ENCODE measurements around the gene ABCG1. TPM values are rescaled to one million over a fixed set of nuclear protein-coding genes. Genes with fewer than 3 reads are reported as not detected.
A peak's percentile ranks its signal among the peaks of the same experiment; 100 is the strongest.

Gene ABCG1
- total RNA-seq, 2 experiments from 2014 or later: 6.7 to 13.2 TPM

DNA sequence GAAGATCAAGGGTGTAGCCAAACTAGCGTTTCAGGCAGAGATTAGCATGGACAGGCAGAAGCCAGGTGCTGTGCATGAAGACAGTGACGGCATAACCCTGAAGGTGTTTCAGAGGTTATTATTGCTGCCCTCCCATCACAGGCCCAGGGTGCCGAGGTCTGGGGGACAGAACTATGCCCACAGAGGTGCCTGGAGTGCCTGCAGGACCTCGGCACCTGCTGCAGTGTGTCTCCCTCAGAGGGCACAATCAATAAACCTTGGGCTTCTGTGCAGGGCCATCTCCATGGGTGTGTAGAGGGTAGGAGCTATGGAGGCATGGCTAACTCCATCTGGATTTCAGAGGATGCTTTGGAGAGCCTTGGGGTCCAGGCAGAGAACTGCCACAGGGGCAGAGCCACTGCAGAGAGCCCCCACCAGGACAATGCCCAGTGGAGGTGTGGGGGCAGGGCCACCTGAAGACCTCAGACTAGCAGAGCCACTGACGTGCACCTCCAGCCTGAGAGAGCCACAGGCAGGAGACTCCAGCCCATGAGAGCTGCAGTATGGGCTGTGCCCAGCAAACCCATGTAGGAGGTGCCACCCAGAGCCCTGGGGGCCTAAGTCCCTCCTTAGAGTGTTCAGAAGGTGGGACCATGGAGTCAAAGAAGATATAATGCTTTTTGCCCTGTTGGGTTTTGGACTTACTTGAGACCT, 5.7 kb upstream of the ABCG1 start:
- Mint-ChIP-seq H3K4me1 (no peaks in the 10 kb centered on the region), H3K4me3 (no peak overlapping the region), H3K36me3 (peaks cover 2% of the 10 kb centered on the region), H3K27me3 (peaks cover 23% of the 10 kb centered on the region), H3K9me3 (ENCODE audit: low read depth) (no peaks in the 10 kb centered on the region), H3K27ac (no peak overlapping the region)
- CTCF ChIA-PET: no interaction called here
- DNase-seq (no peak), ATAC-seq (no peak)

DNA sequence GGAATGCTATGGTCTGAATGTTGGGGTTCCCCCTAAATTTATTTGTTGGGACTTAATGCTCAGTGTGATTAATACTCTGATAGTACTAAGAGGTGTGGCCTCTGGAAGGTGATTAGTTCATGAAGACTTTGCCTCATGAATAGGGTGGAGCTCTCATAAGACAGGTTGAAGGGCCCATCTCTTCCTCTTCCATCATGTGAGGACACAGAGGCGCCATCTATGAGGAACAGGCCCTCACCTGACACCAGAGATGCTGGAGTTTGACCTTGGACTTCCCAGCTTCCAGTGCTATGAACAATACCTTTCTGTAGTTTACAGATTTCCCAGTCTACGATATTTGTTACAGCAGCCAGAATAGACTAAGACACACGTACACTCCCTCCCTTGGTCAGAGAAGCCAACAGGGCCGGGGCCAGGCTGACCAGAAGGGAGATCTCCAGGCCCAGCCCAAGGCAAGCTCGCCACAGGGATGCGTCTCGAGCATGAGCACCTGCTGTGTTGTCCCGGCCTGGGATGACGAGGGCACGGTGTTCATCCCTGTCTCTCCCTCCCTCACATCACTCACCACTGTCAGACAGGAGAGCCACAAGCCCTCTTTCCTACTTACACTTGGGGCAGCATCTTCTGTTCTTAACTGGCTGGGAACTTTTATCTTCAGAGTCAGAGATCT, 4.7 kb upstream of the ABCG1 start:
- DNase-seq (no peak), ATAC-seq (no peak)
- Mint-ChIP-seq H3K27me3 (peaks cover 15% of the 10 kb centered on the region), H3K4me1 (no peaks in the 10 kb centered on the region), H3K36me3 (peaks cover 2% of the 10 kb centered on the region), H3K9me3 (ENCODE audit: low read depth) (no peaks in the 10 kb centered on the region), H3K4me3 (no peak overlapping the region), H3K27ac (no peak overlapping the region)
- CTCF ChIA-PET: interaction anchor here (1.1 kb wide), 1 partner anchor 44 kb away, joined by 3 read pairs; no protein-coding TSS in a partner anchor

DNA sequence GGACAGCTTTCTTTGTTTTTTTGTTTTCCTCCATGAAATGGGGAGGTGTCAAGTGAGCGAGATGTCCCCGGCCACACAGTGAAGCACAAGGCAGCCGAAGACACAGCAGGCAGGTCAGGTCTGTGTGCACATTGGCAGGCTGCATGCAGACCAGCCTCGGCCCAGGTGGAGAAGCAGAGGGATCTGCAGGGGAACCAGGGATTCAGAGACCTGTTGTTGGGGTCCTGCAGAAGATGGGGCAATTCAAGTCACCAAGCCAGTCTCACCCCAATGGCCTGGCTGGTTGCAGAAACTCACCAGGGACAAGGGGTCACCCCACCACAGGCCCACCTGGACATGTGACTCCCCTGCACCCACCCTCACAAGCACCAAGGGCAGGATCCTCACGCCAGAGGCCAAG, 4.0 kb upstream of the ABCG1 start:
- no peaks in the 10 kb centered on the region for H3K9me3 Mint-ChIP-seq (ENCODE audit: low read depth)
- H3K36me3 Mint-ChIP-seq: peaks cover 2% of the 10 kb centered on the region
- no peak overlapping the region for H3K4me3 Mint-ChIP-seq
- H3K4me1 Mint-ChIP-seq: no peaks in the 10 kb centered on the region
- peaks cover 12% of the 10 kb centered on the region for H3K27me3 Mint-ChIP-seq
- H3K27ac Mint-ChIP-seq: no peak overlapping the region
- ATAC-seq: no peak
- CTCF ChIA-PET: no interaction called here
- no peak for DNase-seq

DNA sequence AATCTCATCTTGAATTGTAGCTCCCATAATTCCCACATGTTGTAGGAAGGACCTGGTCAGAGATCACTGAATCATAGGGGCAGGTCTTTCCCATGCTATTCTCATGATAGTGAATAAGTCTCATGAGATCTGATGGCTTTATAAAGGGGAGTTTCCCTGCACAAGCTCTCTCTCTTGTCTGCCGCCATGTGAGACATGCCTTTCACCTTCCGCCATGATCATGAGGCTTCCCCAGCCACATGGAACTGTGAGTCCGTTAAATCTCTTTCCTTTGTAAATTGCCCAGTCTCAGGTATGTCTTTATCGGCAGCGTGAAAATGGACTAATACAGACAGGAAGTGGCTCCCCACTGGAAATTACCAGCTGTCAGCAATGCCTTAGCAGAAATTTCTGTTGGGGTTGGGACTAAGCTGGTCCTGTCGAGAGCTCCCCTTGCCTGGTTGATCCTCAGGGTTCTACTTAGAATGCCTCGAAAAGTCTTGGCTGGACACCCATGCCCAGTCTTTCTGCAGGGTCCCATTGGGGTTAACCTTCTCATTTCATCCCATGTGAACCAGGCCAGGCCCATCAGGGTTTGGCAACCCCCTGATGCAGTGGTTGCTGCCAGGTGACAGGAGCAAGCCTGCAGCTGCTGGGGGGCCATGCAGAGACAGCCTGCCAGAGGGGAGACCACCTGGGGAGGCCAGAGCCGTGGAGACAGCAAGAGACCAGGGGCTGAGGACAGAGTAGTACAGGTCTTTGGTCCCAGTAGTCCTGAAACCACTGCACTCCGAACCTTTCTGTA, 2.8 kb upstream of the ABCG1 start:
- Mint-ChIP-seq H3K4me3 (no peak overlapping the region), H3K36me3 (peaks cover 2% of the 10 kb centered on the region), H3K4me1 (peaks cover 6% of the 10 kb centered on the region), H3K27me3 (peaks cover 4% of the 10 kb centered on the region), H3K9me3 (ENCODE audit: low read depth) (no peaks in the 10 kb centered on the region), H3K27ac (no peak overlapping the region)
- no peak for ATAC-seq
- DNase-seq: no peak
- CTCF ChIA-PET: no interaction called here

DNA sequence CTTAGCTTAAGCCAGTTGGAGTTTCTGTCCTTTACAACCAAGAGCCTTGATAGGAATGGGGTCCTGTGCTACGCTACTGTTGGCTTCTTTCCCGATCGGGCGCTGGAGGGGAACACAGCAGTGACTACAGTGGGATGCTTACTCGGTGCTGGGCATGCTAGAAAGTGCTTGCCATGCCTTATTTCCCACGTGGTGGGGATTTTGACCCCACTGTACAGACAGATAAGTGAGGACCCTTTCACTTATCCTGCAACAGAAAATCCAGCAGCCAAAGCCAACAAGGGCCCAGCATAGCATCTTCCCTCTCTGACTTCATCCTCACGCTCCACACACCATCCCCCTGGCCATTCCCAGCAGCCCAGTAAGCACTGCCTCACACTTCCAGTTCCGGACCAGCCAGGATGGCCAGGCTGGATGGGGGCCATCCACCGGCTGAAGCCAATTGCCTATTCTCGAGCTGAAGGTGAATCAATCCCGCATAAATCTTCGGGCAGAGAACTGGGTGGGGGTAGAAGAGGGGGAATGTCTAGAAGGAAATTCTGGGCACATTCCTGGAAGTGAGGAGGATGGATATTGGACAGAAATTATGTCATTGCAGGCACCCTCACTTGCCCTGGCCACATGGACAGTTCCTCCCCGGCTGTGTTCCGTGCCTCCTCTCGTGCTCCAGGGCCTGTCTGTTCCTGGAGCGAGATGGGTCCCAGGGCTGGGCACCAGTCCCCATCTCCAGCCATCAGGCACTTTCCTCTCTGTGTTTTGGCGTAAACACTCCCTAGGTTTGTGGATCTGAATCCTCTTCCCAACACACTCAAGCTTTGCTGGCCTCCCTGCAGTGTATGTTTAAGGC, 2.0 kb upstream of the ABCG1 start:
- Mint-ChIP-seq H3K9me3 (ENCODE audit: low read depth) (no peaks in the 10 kb centered on the region), H3K27me3 (peaks cover 4% of the 10 kb centered on the region), H3K4me3 (no peak overlapping the region), H3K36me3 (peaks cover 2% of the 10 kb centered on the region), H3K27ac (no peak overlapping the region), H3K4me1 (peaks cover 9% of the 10 kb centered on the region)
- DNase-seq (no peak), ATAC-seq (no peak)
- CTCF ChIA-PET: no interaction called here

DNA sequence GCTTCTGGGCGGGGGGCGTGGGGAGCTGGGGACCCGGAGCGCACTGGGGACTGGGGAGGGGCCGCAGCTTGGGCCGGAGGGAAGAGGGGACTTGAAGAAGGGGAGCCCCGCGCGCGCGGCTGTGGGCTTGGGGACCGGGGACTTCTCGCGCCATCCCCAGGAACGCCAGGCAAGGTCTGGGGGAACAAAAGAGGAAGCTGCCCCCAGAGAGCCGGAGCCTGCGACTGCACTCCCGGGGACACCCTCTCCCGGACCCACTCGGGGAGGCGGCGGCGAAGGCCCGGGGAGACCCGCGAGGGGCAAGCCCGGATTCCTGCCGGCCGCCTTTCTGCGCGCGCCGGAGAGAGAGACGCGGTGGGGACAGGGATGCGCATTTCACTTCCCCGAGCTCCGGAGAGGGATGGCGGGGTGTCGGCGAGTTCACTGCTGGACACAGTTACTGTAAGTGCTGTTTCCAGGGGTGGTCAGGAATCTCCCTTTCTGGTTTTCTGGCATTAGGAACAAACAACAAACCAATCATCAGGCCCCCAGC, 732 bp downstream of the ABCG1 start:
- peak; percentile 43 for ATAC-seq
- no peaks in the 10 kb centered on the region for H3K27me3 Mint-ChIP-seq
- H3K4me1 Mint-ChIP-seq: peaks cover 9% of the 10 kb centered on the region

DNA sequence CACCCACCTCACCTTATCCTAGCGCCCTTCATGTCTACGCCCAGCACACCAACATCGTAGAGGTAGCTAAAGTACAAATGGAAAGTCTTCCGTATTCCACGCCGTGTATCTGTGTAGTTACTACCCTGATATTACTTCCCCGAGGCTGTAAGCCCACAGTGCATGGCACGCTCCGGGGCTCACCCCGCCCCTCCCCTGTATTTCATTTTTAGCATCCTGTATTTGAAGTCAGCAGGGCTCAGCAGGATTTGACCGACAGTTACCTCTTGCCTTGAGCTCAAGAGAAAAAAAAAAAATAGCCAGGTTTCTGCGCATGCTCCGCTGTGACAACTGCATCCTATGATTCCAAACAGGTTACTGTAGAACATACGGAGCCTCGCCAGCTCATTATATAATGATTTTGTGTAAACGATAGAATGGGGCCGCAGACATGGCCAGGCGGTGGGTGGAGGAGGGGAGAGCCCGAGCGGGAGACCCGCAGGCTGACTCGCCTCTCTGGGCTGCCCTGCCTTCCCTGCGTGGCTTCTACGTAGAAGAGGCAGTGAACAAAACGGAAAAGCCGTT, 1.3 kb downstream of the ABCG1 start:
- H3K4me3 Mint-ChIP-seq: peak overlapping the region; percentile 80
- DNase-seq (peak; percentile 82), ATAC-seq (peak; percentile 80)
- peaks cover 9% of the 10 kb centered on the region for H3K4me1 Mint-ChIP-seq
- H3K27me3 Mint-ChIP-seq: no peaks in the 10 kb centered on the region
- no peaks in the 10 kb centered on the region for H3K9me3 Mint-ChIP-seq (ENCODE audit: low read depth)
- H3K27ac Mint-ChIP-seq: peak overlapping the region; percentile 89
- CTCF ChIA-PET: interaction anchor here (0.7 to 3.2 kb wide), 21 partner anchors 9 to 230 kb away, joined by 3 to 29 read pairs (median 4); no protein-coding TSS in a partner anchor
- peaks cover 2% of the 10 kb centered on the region for H3K36me3 Mint-ChIP-seq

More for the DNA sequence above, 732 bp downstream of the ABCG1 start:
- peak overlapping the region; percentile 80 for H3K4me3 Mint-ChIP-seq
- peak overlapping the region; percentile 89 for H3K27ac Mint-ChIP-seq
- H3K36me3 Mint-ChIP-seq: peaks cover 2% of the 10 kb centered on the region
- CTCF ChIA-PET: interaction anchor here (0.7 to 3.2 kb wide), 20 partner anchors 9 to 231 kb away, joined by 3 to 29 read pairs (median 4); no protein-coding TSS in a partner anchor
- no peaks in the 10 kb centered on the region for H3K9me3 Mint-ChIP-seq (ENCODE audit: low read depth)
- no peak for DNase-seq

DNA sequence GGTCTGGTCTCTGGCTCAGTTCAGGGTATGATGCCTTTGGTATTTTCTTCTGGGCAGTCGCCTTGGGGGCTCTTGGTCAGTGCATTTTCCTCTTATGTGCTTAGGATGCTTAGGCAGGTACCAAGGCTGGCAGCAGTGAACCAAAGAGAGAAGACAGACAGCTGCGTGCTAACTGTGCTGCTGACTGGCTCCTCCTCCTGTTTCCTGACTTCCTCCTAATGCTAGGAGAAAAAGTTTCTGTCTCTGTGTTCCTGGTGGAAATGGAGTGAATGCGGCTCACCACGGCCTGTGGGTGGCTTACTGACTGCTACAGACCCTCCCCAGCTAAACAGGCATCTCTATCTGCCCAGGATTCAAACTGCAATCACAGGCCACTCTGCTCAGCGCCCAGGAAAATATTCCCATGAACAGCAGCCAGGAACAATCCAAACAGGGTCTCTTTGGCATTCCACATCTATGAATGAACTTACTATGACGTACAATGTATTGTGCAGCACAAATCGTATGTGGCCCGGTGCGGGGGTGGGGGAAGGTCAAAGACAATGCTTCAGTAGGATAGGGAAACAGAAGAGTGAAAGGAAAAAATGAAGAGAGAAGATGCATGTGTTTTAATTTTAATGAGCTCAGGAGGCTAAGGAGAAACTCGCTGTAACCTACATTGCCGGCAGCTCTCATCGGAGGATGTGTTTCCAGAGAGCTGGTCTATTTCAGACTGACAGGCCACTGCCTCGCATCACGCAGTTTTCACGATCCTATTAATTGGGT, 2.8 kb downstream of the ABCG1 start:
- Mint-ChIP-seq H3K9me3 (ENCODE audit: low read depth) (no peaks in the 10 kb centered on the region), H3K4me1 (peaks cover 14% of the 10 kb centered on the region), H3K4me3 (no peak overlapping the region), H3K27ac (no peak overlapping the region), H3K36me3 (peaks cover 11% of the 10 kb centered on the region), H3K27me3 (no peaks in the 10 kb centered on the region)
- DNase-seq (no peak), ATAC-seq (no peak)
- CTCF ChIA-PET: interaction anchor here (2.7 to 3.2 kb wide), 5 partner anchors 7 to 38 kb away, joined by 13 to 29 read pairs (median 23); no protein-coding TSS in a partner anchor

DNA sequence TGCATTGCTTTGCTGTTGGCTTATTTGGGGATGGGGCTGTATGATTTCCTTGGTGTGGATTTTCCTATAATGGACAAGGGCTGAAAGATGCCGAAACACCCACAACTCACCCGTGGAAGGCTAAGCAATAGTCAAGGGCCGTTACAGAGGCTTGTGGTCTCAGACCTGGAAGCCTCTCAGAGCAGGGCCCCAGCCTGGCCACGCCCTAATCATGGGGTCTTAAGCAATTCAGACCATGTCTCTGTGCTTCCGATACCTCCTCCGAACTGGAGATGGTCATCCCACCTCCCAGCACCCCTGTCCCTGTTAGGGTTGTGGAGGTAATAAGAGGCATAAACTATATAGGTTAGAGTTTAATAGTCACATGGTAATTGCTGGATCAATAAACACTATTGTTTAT, 3.4 kb downstream of the ABCG1 start:
- Mint-ChIP-seq H3K9me3 (ENCODE audit: low read depth) (no peaks in the 10 kb centered on the region), H3K4me1 (peaks cover 19% of the 10 kb centered on the region), H3K4me3 (no peak overlapping the region), H3K27ac (no peak overlapping the region), H3K27me3 (no peaks in the 10 kb centered on the region), H3K36me3 (peaks cover 15% of the 10 kb centered on the region)
- no peak for ATAC-seq
- DNase-seq: no peak
- CTCF ChIA-PET: no interaction called here

DNA sequence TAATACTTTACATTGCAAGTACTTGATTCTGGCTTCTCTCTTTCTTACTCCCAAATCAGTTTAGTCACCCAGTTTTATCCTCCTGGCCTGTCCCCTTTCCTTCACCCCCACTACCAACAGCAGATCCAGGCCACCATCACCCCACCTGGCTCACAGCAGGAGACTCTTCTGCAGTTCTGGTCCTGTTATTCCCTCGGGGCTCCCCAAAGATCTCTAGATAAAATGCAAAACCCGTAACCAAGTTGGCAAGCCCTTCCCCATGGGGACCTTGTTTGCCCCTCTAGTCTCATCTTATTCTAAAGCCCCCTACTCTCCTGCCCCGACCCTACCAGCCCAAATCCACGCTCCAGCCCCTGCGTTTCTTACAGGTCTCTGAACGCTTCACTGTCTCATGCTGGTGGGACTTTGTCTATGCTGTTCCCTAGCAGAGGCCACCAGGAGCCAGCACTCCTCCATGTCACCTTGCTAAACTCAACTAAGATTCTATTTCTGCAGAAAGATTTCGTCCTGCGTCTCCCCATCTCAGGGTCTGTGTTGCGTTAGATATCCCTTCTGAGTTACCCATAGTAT, 4.0 kb downstream of the ABCG1 start:
- CTCF ChIA-PET: no interaction called here
- Mint-ChIP-seq H3K9me3 (ENCODE audit: low read depth) (no peaks in the 10 kb centered on the region), H3K36me3 (peaks cover 20% of the 10 kb centered on the region), H3K27me3 (no peaks in the 10 kb centered on the region), H3K27ac (no peak overlapping the region), H3K4me3 (no peak overlapping the region), H3K4me1 (peaks cover 24% of the 10 kb centered on the region)
- DNase-seq: no peak
- no peak for ATAC-seq

DNA sequence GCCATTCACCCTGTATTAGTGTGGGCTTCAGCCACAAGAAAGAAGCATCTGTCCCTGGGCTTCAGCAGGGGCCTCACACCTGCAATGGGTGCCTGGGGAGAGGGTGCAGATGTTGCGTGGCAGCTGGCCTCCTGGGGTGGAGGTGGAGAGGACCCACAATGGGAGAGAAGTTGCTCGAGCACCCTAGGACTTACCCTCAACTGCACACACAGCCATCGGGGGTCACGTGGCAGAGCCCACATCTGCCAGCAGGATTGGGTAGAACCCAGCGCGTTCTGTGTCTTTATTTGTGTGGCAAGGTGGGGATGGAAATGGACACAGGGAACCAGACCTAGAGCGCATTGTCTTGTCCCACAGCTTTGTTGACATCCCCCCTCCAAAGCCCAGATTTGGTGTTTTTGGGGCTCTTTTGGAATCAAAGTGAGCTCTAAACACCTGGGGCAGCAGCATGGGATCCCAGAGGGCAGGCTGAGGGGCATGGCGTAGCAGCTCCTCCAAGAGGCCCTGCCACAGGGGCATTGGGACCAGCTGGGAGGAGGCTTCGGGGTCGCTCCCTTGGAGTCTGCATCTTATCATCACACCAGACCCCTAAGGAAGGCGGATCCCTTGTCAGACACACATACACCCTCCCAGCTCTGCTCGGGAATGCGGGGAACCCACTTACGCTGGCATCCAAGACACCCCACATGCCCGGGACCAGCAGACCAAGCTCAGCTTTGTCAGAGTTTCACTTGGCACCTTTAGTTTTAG, 5.1 kb downstream of the ABCG1 start:
- Mint-ChIP-seq H3K9me3 (ENCODE audit: low read depth) (no peaks in the 10 kb centered on the region), H3K4me3 (no peak overlapping the region), H3K27ac (no peak overlapping the region), H3K36me3 (peaks cover 22% of the 10 kb centered on the region), H3K4me1 (peaks cover 35% of the 10 kb centered on the region), H3K27me3 (no peaks in the 10 kb centered on the region)
- DNase-seq (no peak), ATAC-seq (no peak)
- CTCF ChIA-PET: interaction anchor here (1.5 to 1.7 kb wide), 2 partner anchors 10 to 16 kb away, joined by 3 to 6 read pairs; no protein-coding TSS in a partner anchor
